MM.1S (cell line): ENCODE data around the gene MNT.

Experiments used
- EZH2 ChIP-seq: fragments of 300-600 bp; sonication (generic); optimal IDR thresholded peaks from 2 replicates; pipeline ENCODE3; 2017; ENCODE audit warnings: low read depth, mild to moderate bottlenecking, antibody characterized with exemption, low read length, mixed read lengths
- EZH2phosphoT487 ChIP-seq: fragments of 300-600 bp; sonication (generic); IDR thresholded peaks from 2 replicates; pipeline ENCODE4 v1.6.1; 2018; ENCODE audit warnings: antibody characterized with exemption, low read length
- TF ChIP-seq, protein P1 (sequence below): fragments of 300-600 bp; sonication (generic); IDR thresholded peaks from 2 replicates; pipeline ENCODE4 v1.5.1; 2016; ENCODE audit warnings: antibody characterized with exemption, low read length, mixed read lengths

DNA sequence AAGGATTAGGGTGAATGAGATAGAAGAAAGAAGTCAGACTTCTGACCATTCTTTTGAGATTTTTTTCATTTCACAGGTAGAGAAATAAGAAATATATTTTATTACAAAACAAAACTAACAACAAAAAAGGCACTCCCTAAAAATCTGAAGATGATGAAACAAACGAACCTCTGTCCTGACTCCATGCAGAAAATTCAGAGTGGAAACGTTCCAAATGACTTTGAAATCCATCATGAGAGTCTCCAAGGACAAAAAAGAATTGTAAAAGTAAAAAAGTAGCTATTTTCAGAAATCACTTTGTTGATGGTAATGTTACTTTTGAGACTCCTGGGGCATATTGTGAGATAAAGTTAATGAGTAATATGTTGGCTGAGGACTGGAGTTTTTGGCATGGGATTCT is 26.4 kb upstream of the MNT start:
- TF ChIP-seq, protein P1, sequence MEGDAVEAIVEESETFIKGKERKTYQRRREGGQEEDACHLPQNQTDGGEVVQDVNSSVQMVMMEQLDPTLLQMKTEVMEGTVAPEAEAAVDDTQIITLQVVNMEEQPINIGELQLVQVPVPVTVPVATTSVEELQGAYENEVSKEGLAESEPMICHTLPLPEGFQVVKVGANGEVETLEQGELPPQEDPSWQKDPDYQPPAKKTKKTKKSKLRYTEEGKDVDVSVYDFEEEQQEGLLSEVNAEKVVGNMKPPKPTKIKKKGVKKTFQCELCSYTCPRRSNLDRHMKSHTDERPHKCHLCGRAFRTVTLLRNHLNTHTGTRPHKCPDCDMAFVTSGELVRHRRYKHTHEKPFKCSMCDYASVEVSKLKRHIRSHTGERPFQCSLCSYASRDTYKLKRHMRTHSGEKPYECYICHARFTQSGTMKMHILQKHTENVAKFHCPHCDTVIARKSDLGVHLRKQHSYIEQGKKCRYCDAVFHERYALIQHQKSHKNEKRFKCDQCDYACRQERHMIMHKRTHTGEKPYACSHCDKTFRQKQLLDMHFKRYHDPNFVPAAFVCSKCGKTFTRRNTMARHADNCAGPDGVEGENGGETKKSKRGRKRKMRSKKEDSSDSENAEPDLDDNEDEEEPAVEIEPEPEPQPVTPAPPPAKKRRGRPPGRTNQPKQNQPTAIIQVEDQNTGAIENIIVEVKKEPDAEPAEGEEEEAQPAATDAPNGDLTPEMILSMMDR, result no peak
- TF ChIP-seq EZH2 (no peak), EZH2phosphoT487 (no peak)
